ENCODE data around the gene MLST8.
A peak's percentile ranks its signal among the peaks of the same experiment; 100 is the strongest.

Gene MLST8

GRCh38 chr16:2205104-2205966 is at the start of gene MLST8:
MLST8 (plus strand) TSS chr16:2205454; CDS start chr16:2206086, 632 bp downstream.
- no peaks in the 10 kb centered on the region for H3K9me3 ChIP-seq (ENCODE audit: control insufficient read depth, low read length)
- peak within 1 kb of the TSS; percentile 87 for H3K4me3 ChIP-seq (ENCODE audit: low read length)
- H3K27me3 ChIP-seq (ENCODE audit: control insufficient read depth, insufficient read depth, low read length), result no peaks in the 10 kb centered on the region
- peaks cover 4% of the 10 kb centered on the region for H3K36me3 ChIP-seq (ENCODE audit: control insufficient read depth, insufficient read depth, low read length)
- peak within 1 kb of the TSS; percentile 89 for H3K9ac ChIP-seq (ENCODE audit: low read length)
- H3K4me1 ChIP-seq (ENCODE audit: control insufficient read depth, insufficient read depth, low read length), result peaks cover 13% of the 10 kb centered on the region

- H3K4me3 ChIP-seq (ENCODE audit: low read length), result peak overlapping the region; percentile 72
- no peaks in the 10 kb centered on the region for H3K27me3 ChIP-seq (ENCODE audit: control insufficient read depth, insufficient read depth, low read length)
- no peaks in the 10 kb centered on the region for H3K36me3 ChIP-seq (ENCODE audit: control insufficient read depth, insufficient read depth, low read length)
- no peaks in the 10 kb centered on the region for H3K9me3 ChIP-seq (ENCODE audit: control insufficient read depth, low read length)
- H3K9ac ChIP-seq (ENCODE audit: low read length), result peak overlapping the region; percentile 66
- peaks cover 78% of the 10 kb centered on the region for H3K4me1 ChIP-seq (ENCODE audit: control insufficient read depth, insufficient read depth, low read length)
Observed at GRCh38 chr16:2155977-2156848, 49.0 kb upstream of the MLST8 start.

GRCh38 chr16:2156849-2157224 is 48.4 kb upstream of the MLST8 start:
- H3K4me1 ChIP-seq (ENCODE audit: control insufficient read depth, insufficient read depth, low read length), result peaks cover 78% of the 10 kb centered on the region
- H3K9ac ChIP-seq (ENCODE audit: low read length), result peak overlapping the region; percentile 66
- H3K27me3 ChIP-seq (ENCODE audit: control insufficient read depth, insufficient read depth, low read length), result no peaks in the 10 kb centered on the region
- no peaks in the 10 kb centered on the region for H3K9me3 ChIP-seq (ENCODE audit: control insufficient read depth, low read length)
- H3K4me3 ChIP-seq (ENCODE audit: low read length), result peak overlapping the region; percentile 27
- no peaks in the 10 kb centered on the region for H3K36me3 ChIP-seq (ENCODE audit: control insufficient read depth, insufficient read depth, low read length)

GRCh38 chr16:2157480-2158261 is 47.6 kb upstream of the MLST8 start:
- Histone ChIP-seq H3K9me3 (ENCODE audit: control insufficient read depth, low read length) (no peaks in the 10 kb centered on the region), H3K27me3 (ENCODE audit: control insufficient read depth, insufficient read depth, low read length) (no peaks in the 10 kb centered on the region), H3K4me1 (ENCODE audit: control insufficient read depth, insufficient read depth, low read length) (peaks cover 78% of the 10 kb centered on the region), H3K9ac (ENCODE audit: low read length) (peak overlapping the region; percentile 66), H3K36me3 (ENCODE audit: control insufficient read depth, insufficient read depth, low read length) (no peaks in the 10 kb centered on the region), H3K4me3 (ENCODE audit: low read length) (peak overlapping the region; percentile 27)

GRCh38 chr16:2158262-2158638 is 47.0 kb upstream of the MLST8 start:
- Histone ChIP-seq H3K36me3 (ENCODE audit: control insufficient read depth, insufficient read depth, low read length) (no peaks in the 10 kb centered on the region), H3K4me3 (ENCODE audit: low read length) (no peak overlapping the region), H3K27me3 (ENCODE audit: control insufficient read depth, insufficient read depth, low read length) (no peaks in the 10 kb centered on the region), H3K9ac (ENCODE audit: low read length) (peak overlapping the region; percentile 66), H3K4me1 (ENCODE audit: control insufficient read depth, insufficient read depth, low read length) (peaks cover 78% of the 10 kb centered on the region), H3K9me3 (ENCODE audit: control insufficient read depth, low read length) (no peaks in the 10 kb centered on the region)

- peak overlapping the region; percentile 66 for H3K9ac ChIP-seq (ENCODE audit: low read length)
- H3K36me3 ChIP-seq (ENCODE audit: control insufficient read depth, insufficient read depth, low read length), result no peaks in the 10 kb centered on the region
- H3K9me3 ChIP-seq (ENCODE audit: control insufficient read depth, low read length), result no peaks in the 10 kb centered on the region
- peaks cover 78% of the 10 kb centered on the region for H3K4me1 ChIP-seq (ENCODE audit: control insufficient read depth, insufficient read depth, low read length)
- H3K4me3 ChIP-seq (ENCODE audit: low read length), result no peak overlapping the region
- H3K27me3 ChIP-seq (ENCODE audit: control insufficient read depth, insufficient read depth, low read length), result no peaks in the 10 kb centered on the region
Observed at GRCh38 chr16:2159175-2159838, 45.9 kb upstream of the MLST8 start.

- Histone ChIP-seq H3K4me3 (ENCODE audit: low read length) (no peak overlapping the region), H3K9ac (ENCODE audit: low read length) (peak overlapping the region; percentile 22)
Observed at GRCh38 chr16:2160915-2161551, 44.2 kb upstream of the MLST8 start.

GRCh38 chr16:2161911-2162310 is 43.3 kb upstream of the MLST8 start:
- H3K4me3 ChIP-seq (ENCODE audit: low read length), result no peak overlapping the region
- H3K27me3 ChIP-seq (ENCODE audit: control insufficient read depth, insufficient read depth, low read length), result no peaks in the 10 kb centered on the region
- H3K36me3 ChIP-seq (ENCODE audit: control insufficient read depth, insufficient read depth, low read length), result peaks cover 6% of the 10 kb centered on the region
- no peaks in the 10 kb centered on the region for H3K9me3 ChIP-seq (ENCODE audit: control insufficient read depth, low read length)
- H3K4me1 ChIP-seq (ENCODE audit: control insufficient read depth, insufficient read depth, low read length), result peaks cover 70% of the 10 kb centered on the region
- peak overlapping the region; percentile 22 for H3K9ac ChIP-seq (ENCODE audit: low read length)

More at GRCh38 chr16:2160915-2161551, 44.2 kb upstream of the MLST8 start:
- Histone ChIP-seq H3K4me1 (ENCODE audit: control insufficient read depth, insufficient read depth, low read length) (peaks cover 77% of the 10 kb centered on the region), H3K27me3 (ENCODE audit: control insufficient read depth, insufficient read depth, low read length) (no peaks in the 10 kb centered on the region), H3K36me3 (ENCODE audit: control insufficient read depth, insufficient read depth, low read length) (peaks cover 2% of the 10 kb centered on the region), H3K9me3 (ENCODE audit: control insufficient read depth, low read length) (no peaks in the 10 kb centered on the region)

- Histone ChIP-seq H3K36me3 (ENCODE audit: control insufficient read depth, insufficient read depth, low read length) (peaks cover 6% of the 10 kb centered on the region), H3K9me3 (ENCODE audit: control insufficient read depth, low read length) (no peaks in the 10 kb centered on the region), H3K4me3 (ENCODE audit: low read length) (no peak overlapping the region), H3K27me3 (ENCODE audit: control insufficient read depth, insufficient read depth, low read length) (no peaks in the 10 kb centered on the region), H3K4me1 (ENCODE audit: control insufficient read depth, insufficient read depth, low read length) (peaks cover 62% of the 10 kb centered on the region), H3K9ac (ENCODE audit: low read length) (peak overlapping the region; percentile 45)
Observed at GRCh38 chr16:2162676-2163118, 42.6 kb upstream of the MLST8 start.

GRCh38 chr16:2163211-2163881 is 41.9 kb upstream of the MLST8 start:
- Histone ChIP-seq H3K36me3 (ENCODE audit: control insufficient read depth, insufficient read depth, low read length) (peaks cover 10% of the 10 kb centered on the region), H3K27me3 (ENCODE audit: control insufficient read depth, insufficient read depth, low read length) (no peaks in the 10 kb centered on the region), H3K9me3 (ENCODE audit: control insufficient read depth, low read length) (no peaks in the 10 kb centered on the region), H3K4me1 (ENCODE audit: control insufficient read depth, insufficient read depth, low read length) (peaks cover 56% of the 10 kb centered on the region), H3K4me3 (ENCODE audit: low read length) (no peak overlapping the region), H3K9ac (ENCODE audit: low read length) (peak overlapping the region; percentile 62)
